Measurements from ENCODE around the gene TRDMT1.

Gene TRDMT1

DNA sequence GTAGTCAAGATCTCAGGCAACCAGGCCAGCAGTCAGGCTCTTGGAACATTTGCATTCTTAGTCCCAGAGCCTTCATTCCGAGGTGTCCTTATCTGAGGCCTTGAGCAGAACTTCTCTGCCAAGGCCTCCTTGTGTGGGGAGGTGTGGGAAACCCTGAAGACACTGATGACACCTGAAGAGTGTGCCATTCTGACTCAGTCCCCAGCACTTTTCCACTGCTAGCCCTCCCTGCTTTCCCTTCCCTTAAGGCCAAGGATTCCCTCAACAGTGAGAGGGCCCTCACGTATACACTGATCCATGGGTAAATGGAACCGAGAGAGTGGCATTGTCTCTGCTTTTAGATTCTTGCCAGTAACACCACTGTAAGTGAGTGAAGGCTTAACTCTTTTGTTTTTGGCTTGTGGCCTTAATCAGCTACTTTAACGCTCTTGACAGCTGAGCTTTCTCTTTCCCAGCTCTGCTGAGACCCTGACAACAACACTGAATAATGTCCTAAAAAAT is 30.3 kb downstream of the TRDMT1 start:
- no peak for DNase-seq

- no peak for DNase-seq
These were observed 31.7 kb downstream of the TRDMT1 start for GRCh38 chr10:17169803-17170202.

GRCh38 chr10:17166699-17167098 is 34.8 kb downstream of the TRDMT1 start:
- no peak for DNase-seq

DNA sequence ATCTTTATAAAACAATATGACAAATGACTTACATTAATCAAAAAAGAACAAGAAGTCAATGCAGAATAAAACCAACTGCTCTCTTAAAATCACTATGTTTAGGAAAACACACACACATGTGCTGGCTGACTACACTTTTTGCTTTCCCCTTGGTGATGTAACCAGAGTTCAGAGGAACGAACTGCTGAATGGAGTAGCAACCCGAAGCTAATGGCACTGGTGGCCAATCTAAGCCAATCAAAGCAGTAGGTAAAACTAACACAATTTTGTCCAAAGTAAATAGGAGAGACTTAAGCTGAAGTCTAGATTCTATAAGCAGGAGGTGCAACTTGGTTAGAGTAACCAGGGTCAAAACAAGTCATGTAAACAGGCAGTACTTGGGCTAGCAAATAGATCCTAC is 38.6 kb downstream of the TRDMT1 start:
- DNase-seq: no peak

DNA sequence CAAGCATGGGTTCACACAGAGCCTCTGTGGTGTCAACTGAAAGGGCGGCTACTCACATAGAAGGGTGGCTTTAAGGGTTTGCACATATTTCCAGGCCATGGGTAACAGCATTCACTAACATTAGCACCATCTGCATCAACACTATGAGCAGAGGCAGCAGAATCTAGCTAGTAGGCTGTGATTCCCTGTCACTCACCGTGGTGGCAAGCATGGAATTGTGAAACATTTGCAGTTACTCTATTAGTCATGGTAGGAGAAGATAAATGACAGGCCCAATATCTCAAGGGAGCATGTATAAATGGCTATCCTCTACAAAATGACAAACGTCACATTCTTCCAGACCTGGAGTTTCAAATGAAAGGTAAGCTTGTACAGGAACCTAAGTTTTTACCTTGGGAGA is 39.7 kb downstream of the TRDMT1 start:
- no peak for DNase-seq

DNA sequence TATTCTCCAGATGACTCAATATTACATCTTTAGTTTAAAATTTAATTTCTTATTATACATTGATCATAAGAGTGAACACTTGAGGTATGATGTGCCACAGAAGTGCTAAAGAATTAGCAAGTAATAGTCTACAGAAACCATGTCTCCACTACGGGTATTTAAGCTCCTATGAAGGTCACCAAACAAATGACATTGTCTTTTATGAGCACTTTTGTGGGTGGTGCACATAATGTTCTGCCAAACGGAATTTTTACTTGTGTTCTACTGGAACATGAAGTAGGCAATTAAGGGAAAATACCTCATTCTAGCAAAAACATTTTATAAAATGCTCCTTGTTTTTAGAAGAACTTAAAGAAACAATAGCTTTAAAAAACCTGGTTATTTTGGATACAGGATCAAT is 44.4 kb downstream of the TRDMT1 start:
- DNase-seq: no peak

- DNase-seq: no peak
These were observed 45.6 kb downstream of the TRDMT1 start for GRCh38 chr10:17155826-17156225.

- DNase-seq: no peak
These were observed 47.4 kb downstream of the TRDMT1 start for GRCh38 chr10:17154116-17154515.

DNA sequence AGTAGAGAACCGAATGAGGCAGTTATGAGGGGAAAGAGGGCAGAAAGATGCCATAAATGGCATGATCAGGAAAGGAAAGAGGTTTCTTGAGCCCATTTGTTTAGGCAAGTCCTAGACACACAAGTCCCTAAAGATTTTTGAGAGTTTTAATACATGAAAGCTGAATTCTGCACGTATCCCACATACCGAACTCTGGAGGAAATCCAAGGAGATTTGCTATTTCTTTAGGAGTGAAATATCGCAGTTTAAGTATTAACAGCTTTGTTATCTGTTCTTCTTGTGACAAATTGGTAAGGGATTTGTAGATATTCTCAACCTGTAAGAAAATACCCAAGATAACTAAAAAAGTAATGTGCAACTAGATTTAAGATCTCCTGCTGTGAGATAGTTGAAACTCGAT is 48.2 kb downstream of the TRDMT1 start:
- no peak for DNase-seq

DNA sequence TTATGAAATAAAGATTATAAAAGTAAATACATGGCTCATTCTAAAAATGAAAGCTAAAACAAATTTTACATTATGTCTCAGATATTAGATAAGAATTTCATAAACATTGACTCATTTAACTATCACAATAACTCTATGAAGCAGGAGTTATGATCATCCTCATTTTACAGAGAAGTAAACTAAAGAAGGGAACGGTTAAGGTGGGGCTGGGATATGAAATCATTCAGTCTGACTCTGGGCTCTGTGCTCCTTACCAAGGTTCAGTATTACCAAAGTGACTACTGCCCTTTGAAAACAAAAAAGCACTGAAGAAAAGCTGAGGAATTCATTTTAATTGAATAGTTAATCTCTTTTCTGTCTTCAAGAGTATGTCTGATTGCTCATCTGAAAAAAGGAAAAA is 49.8 kb downstream of the TRDMT1 start:
- no peak for DNase-seq

DNA sequence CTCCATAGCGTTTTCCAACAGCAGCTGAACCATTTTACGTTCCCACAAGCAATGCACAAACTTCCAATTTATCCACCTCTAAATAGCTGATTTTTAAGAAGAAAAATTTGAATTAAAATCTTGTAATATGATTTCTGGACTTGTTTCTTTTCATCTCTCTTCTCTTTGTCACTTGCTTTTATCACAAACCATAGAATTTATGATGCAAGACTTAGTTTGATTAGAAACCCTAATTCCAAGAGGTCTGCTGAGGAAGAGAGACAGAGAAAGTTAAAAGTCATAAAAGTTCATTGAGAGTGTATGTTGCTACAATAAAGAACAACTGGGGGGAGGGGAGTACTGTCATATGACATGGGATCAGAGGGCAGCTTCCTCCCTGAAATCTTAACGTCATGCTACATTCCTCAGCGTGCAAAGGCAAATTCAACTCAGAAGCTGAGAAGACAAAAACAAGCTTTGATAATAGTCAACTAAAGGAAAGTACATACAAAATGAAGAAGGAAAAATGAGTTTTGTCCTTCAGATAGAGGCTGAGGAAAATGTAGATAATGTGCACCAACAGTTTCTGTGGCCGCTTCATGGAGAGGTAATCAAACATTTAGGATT is 53.5 kb downstream of the TRDMT1 start:
- DNase-seq: no peak

GRCh38 chr10:17146892-17147291 is 54.6 kb downstream of the TRDMT1 start:
- DNase-seq: no peak

- DNase-seq: no peak
These were observed 56.2 kb downstream of the TRDMT1 start for GRCh38 chr10:17145239-17145638.

DNA sequence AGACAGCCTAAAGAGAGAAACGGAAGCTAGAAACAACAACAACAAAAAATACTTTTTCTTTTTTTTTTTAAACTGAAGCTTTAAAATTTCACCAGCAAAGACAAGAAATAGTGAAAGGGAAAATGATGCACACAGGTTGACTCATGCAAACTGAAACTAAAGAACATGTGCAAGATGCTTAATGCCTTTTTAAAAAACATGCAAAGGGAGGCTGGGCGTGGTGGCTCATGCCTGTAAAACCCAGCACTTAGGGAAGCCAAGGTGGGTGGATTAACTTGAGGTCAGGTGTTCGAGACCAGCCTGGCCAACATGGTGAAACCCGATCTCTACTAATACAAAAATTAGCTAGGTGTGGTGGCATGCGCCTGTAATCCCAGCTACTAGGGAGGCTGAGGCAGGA is 56.7 kb downstream of the TRDMT1 start:
- no peak for DNase-seq

- no peak for DNase-seq
These were observed 57.4 kb downstream of the TRDMT1 start for GRCh38 chr10:17144032-17144431.

- no peak for DNase-seq
These were observed 58.3 kb downstream of the TRDMT1 start for GRCh38 chr10:17143055-17143690.

GRCh38 chr10:17141504-17142229 is 59.8 kb downstream of the TRDMT1 start:
- no peak for DNase-seq

DNA sequence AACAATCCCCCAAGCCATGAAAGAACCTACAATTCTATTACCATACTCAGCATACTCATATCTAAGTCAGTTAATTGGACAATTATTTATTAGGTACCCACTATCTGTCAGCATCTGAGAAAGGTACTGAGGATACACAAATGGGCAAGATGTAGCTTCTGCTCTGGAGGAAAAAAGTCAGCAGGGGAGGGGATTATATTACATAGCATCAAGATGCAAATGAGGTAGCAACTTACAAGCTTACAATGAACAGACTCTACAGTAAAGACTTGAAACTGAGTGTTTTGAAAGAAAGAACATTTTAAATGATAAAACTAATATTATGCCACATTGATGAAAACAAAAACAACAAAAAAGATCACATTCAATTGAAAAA is 61.1 kb downstream of the TRDMT1 start:
- no peak for DNase-seq

- DNase-seq: no peak
These were observed 62.9 kb downstream of the TRDMT1 start for GRCh38 chr10:17138460-17139042.

DNA sequence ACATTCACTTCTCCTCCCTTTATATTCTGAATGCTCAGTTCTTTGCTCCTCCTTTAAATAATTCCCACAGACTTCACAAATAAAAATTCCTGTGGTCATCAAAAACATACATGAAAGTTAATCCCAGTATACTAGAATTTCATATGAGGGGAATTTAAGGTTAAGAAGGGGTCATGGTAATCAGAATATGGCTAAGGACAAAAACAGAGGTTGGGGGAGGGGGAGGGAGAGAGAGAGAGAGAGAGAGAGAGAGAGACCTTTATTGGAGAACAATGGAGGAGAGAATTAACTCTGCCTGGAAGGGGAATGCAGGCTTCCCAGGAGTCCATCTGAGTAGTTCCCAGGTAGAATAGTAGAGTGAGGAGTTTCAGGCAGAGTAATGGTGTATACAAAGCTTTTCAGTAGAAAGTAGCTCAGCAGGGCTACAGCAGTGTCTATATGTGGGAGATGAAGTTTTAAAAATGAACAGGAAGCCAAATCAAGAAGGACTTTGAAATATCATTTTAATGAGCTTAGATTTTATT is 66.7 kb downstream of the TRDMT1 start:
- DNase-seq: no peak

- no peak for DNase-seq
These were observed 67.2 kb downstream of the TRDMT1 start for GRCh38 chr10:17134282-17134681.

DNA sequence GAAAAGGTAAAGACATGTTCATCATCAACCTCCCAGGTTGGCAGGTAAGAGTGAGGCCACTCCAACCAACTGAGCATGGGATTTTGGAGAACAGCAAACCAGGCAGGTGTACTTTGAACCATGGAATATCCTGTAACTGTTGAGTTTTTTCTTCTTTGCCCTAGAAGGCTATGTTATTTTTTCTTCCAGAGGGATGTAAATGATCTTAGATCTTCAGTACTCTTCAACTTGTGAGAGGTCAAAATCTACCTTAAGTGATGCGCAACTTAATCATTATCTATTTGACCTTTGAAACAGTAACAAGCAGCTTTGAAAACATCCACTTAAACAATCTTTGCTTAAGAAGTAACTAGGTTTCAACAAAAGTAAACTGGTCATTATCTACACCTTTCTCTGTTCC is 71.7 kb downstream of the TRDMT1 start, which contains the start of gene CUBN:
Gene CUBN, minus strand, starts transcription at position 71 of the 400 bp plus-strand sequence. Its CDS starts 46 bp downstream, at position 25.
- no peak for DNase-seq

DNA sequence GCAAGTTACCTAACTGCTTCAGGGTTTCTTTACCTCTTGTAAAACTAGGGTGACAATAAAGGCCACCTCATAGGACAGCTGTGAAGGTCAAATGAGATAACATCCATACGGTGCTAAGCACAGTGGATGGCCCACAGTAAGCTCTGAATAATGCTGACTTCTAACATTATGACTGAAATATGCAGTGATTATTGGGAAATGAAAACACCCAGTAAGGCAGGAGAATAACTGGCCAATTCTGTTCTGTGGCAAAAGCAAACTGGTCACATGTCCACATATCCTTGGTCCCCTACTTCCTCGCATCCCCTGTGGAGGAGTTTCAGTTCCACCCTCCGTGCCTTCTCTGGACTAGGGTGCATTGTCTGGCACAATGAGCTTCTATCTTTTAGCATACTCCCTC is 73.2 kb downstream of the TRDMT1 start:
- no peak for DNase-seq

DNA sequence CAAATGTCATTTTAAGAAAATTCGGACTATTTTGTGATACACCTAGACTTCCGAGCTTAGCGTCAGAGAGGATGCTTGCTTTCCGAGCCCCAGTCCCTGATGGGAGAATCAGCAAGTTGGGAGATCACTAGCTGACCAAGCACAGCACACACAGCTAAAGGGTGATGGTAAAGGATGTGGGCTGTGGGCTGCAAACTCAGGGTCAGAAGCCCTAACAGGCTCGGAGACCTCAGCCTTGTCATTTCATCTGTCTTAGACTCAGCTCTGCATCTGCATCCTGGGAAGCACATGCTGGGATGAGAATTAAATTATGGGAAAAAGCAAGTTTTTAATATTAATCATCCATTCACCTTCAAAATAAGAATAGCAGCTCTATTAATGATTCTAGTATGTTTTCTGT is 75.1 kb downstream of the TRDMT1 start:
- DNase-seq: no peak

All from NCI-H1417 treated with DMSO at 0.1 percent for 48 hours (cell line).